GM18502 (cell line): Measurements from ENCODE around the gene GID8.

Experiments
- ATAC-seq: cut with Tn5 transposase; IDR thresholded peaks from one replicate; pipeline ENCODE4 v1.9.1; 2021; ENCODE audit warnings: mild to moderate bottlenecking; ENCODE audit not compliant: unreplicated experiment, poor library complexity

GID8 gene

GRCh38 chr20:62937268-62938104 is 461 bp upstream of the GID8 start:
- ATAC-seq: peak; percentile 85

- ATAC-seq: no peak
Observed at GRCh38 chr20:62940875-62941274, 2.9 kb downstream of the GID8 start.

- no peak for ATAC-seq
Observed at GRCh38 chr20:62941792-62942191, 3.8 kb downstream of the GID8 start.

- ATAC-seq: no peak
Observed at GRCh38 chr20:62942456-62942855, 4.5 kb downstream of the GID8 start.

GRCh38 chr20:62943396-62943795 is 5.4 kb downstream of the GID8 start:
- ATAC-seq: no peak

- no peak for ATAC-seq
Observed at GRCh38 chr20:62944184-62944583, 6.2 kb downstream of the GID8 start.

GRCh38 chr20:62944746-62945145 is 6.8 kb downstream of the GID8 start:
- ATAC-seq: no peak

GRCh38 chr20:62945771-62946339 is 7.9 kb downstream of the GID8 start:
- no peak for ATAC-seq

- ATAC-seq: no peak
Observed at GRCh38 chr20:62946918-62947317, 9.0 kb downstream of the GID8 start.

GRCh38 chr20:62947532-62948300 is 9.8 kb downstream of the GID8 start:
- ATAC-seq: no peak

- ATAC-seq: no peak
Observed at GRCh38 chr20:62949153-62949821, 11.3 kb downstream of the GID8 start.

- ATAC-seq: no peak
Observed at GRCh38 chr20:62949962-62950361, 12.0 kb downstream of the GID8 start.

GRCh38 chr20:62950741-62951140 is 12.8 kb downstream of the GID8 start:
- no peak for ATAC-seq

- no peak for ATAC-seq
Observed at GRCh38 chr20:62951143-62951895, 13.4 kb downstream of the GID8 start.

- no peak for ATAC-seq
Observed at GRCh38 chr20:62951896-62952372, 14.0 kb downstream of the GID8 start.

GRCh38 chr20:62952373-62952967 is 14.5 kb downstream of the GID8 start, which contains the start of gene SLC17A9:
TSS of gene SLC17A9 (plus strand) at chr20:62952709. CDS start at chr20:62952831, 122 bp downstream.
- peak; percentile 61 for ATAC-seq

GRCh38 chr20:62952968-62953838 is 15.3 kb downstream of the GID8 start:
- no peak for ATAC-seq
